SW 1271 (cell line): ENCODE data around the gene AFP.

Source experiments
- DNase-seq, 2 experiments: peaks; one replicate each; lab custom pipeline; 2025; lab: John Stamatoyannopoulos, UW

The AFP gene

GRCh38 chr4:73414936-73415271, 21.1 kb upstream of the AFP start:
- no peak for DNase-seq

DNA sequence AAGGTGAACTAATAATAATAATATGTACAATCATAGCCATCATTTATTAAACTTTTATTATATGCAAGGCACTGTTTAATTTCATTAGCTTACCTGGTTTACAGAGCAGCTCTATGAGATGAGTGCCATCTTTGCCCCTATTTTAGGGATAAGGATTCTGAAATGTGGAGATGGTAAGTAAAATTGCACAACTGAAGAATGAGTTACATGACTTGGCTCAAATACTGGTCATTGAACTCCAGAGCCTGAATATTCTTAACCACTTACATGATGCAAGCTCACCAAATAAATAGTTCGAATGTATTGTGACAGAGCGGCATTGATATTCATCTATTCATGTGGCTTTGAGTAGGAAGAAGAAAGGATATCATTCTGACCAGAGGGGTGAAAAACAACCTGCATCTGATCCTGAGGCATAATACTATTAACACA, 20.2 kb upstream of the AFP start:
- DNase-seq: no peak

- DNase-seq: no peak
Observed at GRCh38 chr4:73416423-73417087, 19.5 kb upstream of the AFP start.

DNA sequence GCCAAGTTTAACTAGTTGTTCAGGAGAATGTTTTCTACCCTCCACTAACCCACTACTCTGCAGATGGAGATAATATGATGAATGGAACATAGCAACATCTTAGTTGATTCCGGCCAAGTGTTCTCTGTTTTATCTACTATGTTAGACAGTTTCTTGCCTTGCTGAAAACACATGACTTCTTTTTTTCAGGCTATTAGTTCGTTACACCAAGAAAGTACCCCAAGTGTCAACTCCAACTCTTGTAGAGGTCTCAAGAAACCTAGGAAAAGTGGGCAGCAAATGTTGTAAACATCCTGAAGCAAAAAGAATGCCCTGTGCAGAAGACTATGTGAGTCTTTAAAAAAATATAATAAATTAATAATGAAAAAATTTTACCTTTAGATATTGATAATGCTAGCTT, 18.7 kb upstream of the AFP start:
- DNase-seq: no peak

GRCh38 chr4:73417973-73418372, 18.0 kb upstream of the AFP start:
- DNase-seq: no peak

DNA sequence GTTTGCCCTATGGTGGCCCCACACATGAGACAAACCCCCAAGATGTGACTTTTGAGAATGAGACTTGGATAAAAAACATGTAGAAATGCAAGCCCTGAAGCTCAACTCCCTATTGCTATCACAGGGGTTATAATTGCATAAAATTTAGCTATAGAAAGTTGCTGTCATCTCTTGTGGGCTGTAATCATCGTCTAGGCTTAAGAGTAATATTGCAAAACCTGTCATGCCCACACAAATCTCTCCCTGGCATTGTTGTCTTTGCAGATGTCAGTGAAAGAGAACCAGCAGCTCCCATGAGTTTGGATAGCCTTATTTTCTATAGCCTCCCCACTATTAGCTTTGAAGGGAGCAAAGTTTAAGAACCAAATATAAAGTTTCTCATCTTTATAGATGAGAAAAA, 17.3 kb upstream of the AFP start:
- DNase-seq: no peak

DNA sequence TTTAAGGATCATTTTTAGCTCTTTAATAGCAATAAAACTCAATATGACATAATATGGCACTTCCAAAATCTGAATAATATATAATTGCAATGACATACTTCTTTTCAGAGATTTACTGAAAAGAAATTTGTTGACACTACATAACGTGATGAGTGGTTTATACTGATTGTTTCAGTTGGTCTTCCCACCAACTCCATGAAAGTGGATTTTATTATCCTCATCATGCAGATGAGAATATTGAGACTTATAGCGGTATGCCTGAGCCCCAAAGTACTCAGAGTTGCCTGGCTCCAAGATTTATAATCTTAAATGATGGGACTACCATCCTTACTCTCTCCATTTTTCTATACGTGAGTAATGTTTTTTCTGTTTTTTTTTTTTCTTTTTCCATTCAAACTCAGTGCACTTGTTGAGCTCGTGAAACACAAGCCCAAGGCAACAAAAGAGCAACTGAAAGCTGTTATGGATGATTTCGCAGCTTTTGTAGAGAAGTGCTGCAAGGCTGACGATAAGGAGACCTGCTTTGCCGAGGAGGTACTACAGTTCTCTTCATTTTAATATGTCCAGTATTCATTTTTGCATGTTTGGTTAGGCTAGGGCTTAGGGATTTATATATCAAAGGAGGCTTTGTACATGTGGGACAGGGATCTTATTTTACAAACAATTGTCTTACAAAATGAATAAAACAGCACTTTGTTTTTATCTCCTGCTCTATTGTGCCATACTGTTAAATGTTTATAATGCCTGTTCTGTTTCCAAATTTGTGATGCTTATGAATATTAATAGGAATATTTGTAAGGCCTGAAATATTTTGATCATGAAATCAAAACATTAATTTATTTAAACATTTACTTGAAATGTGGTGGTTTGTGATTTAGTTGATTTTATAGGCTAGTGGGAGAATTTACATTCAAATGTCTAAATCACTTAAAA, 16.6 kb upstream of the AFP start:
- DNase-seq: no peak

DNA sequence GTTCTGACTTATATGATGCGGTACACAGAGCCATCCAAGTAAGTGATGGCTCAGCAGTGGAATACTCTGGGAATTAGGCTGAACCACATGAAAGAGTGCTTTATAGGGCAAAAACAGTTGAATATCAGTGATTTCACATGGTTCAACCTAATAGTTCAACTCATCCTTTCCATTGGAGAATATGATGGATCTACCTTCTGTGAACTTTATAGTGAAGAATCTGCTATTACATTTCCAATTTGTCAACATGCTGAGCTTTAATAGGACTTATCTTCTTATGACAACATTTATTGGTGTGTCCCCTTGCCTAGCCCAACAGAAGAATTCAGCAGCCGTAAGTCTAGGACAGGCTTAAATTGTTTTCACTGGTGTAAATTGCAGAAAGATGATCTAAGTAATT, 15.4 kb upstream of the AFP start:
- DNase-seq: no peak

- DNase-seq: no peak
Observed at GRCh38 chr4:73421708-73422457, 14.1 kb upstream of the AFP start.

- no peak for DNase-seq
Observed at GRCh38 chr4:73422458-73422752, 13.6 kb upstream of the AFP start.

DNA sequence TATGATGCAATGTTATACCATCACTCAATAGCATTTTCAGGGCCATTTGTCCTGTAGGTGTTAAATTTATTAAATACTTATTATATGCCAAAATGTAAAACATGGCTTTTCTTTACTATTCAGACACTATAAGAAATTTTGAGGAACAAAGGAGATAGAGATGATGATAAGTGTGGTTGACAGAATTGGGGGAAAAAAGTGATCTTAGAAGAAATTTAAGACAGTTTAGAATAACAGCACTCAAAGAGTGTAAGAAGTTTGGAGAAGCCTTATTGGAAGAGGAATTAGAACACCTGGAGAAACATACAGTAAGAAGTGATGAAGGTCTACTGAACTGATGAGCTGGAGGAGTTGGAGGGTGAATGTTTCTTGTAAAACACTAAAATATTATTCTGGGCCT, 12.8 kb upstream of the AFP start:
- no peak for DNase-seq

- no peak for DNase-seq
Observed at GRCh38 chr4:73426666-73427065, 9.4 kb upstream of the AFP start.

DNA sequence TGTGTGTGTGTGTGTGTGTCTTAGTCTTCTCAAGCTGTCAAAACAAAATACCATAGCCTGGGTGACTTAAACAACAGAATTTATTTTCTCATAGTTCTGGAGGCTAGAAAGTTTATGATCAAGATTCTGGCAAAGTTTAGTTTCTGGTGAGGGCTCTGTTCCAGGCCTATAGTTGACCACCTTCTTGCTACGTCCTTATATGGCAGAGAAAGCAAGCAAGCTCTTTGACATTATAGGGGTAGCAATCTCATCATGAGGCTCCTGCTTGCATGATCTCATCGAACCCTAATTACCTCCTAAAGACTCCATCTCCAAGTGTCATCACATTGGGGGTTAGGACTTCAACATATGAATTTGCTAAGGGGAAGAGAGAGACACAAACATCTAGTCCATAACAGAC, 6.9 kb upstream of the AFP start:
- no peak for DNase-seq

- DNase-seq: no peak
Observed at GRCh38 chr4:73429826-73430587, 6.0 kb upstream of the AFP start.

DNA sequence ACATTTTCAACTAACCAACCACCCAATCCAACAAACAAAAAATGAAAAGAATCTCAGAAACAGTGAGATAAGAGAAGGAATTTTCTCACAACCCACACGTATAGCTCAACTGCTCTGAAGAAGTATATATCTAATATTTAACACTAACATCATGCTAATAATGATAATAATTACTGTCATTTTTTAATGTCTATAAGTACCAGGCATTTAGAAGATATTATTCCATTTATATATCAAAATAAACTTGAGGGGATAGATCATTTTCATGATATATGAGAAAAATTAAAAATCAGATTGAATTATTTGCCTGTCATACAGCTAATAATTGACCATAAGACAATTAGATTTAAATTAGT, 4.2 kb upstream of the AFP start:
- DNase-seq: no peak

DNA sequence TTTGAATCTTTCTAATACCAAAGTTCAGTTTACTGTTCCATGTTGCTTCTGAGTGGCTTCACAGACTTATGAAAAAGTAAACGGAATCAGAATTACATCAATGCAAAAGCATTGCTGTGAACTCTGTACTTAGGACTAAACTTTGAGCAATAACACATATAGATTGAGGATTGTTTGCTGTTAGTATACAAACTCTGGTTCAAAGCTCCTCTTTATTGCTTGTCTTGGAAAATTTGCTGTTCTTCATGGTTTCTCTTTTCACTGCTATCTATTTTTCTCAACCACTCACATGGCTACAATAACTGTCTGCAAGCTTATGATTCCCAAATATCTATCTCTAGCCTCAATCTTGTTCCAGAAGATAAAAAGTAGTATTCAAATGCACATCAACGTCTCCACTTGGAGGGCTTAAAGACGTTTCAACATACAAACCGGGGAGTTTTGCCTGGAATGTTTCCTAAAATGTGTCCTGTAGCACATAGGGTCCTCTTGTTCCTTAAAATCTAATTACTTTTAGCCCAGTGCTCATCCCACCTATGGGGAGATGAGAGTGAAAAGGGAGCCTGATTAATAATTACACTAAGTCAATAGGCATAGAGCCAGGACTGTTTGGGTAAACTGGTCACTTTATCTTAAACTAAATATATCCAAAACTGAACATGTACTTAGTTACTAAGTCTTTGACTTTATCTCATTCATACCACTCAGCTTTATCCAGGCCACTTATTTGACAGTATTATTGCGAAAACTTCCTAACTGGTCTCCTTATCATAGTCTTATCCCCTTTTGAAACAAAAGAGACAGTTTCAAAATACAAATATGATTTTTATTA, 3.6 kb upstream of the AFP start:
- no peak for DNase-seq

- DNase-seq: no peak
Observed at GRCh38 chr4:73433140-73433539, 2.9 kb upstream of the AFP start.

DNA sequence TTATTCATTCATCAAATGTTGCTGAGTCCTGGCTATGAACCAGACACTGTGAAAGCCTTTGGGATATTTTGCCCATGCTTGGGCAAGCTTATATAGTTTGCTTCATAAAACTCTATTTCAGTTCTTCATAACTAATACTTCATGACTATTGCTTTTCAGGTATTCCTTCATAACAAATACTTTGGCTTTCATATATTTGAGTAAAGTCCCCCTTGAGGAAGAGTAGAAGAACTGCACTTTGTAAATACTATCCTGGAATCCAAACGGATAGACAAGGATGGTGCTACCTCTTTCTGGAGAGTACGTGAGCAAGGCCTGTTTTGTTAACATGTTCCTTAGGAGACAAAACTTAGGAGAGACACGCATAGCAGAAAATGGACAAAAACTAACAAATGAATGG, 1.7 kb upstream of the AFP start:
- DNase-seq: peak in 1 of 2 experiments; percentile 14

DNA sequence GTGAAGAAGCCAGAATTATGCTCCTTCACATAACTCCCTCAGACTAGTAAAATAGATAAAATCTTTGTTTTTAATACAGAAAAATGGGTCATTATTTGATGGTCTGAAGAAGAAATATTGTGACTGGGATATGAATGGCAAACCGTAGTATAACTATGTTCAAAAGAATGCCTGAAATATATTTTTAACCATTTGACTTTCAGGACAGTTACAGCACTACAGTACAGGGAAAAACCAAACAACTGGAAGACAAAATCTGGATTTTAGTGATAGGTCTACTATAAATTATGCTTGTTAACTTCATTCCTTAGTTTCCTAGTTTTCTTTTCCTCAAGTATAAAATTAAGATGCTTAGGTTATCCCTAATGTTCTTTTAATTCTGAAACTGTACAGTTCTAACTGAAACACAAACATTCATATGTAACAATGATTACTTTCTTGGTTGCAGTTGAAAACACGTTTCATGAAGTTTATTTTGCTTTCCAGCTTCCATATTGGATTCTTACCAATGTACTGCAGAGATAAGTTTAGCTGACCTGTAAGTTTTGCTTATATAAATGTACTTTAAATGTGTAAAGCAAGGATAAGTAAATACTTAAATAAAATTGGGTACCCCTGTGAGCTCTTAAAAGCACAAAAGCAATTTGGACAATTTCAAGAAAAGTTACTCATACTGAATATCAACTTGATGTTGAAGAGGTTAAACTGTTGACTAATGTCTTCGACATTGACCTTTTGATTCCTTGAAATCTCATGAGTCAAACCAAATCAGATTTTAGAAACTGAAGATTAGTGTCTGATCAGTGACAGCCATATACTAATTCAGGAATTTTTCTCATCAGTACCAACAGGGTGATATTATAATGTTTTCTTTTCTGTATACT, 895 bp downstream of the AFP start:
- DNase-seq: no peak

- no peak for DNase-seq
Observed at GRCh38 chr4:73437558-73437956, 1.5 kb downstream of the AFP start.

DNA sequence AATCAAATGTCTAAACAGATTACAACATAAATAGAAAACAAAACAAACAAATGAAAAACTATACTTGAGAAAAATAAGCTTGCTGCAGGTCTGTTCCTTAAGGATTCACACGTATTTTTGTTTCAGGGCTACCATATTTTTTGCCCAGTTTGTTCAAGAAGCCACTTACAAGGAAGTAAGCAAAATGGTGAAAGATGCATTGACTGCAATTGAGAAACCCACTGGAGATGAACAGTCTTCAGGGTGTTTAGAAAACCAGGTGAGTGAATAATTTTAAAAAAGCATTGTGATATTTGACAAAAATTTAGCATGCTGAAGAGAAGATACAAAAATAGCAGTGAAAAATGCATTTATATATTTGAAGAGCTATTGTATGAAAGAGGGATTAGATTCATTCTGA, 2.0 kb downstream of the AFP start:
- no peak for DNase-seq
